Astrocyte (in vitro differentiated cells and primary cell): Measurements from ENCODE around the gene HSF4.

Experiments
- CTCF ChIP-seq: IDR thresholded peaks from 2 replicates; pipeline ENCODE4 v1.5.1; 2011; ENCODE audit warnings: low read depth, mild to moderate bottlenecking, inconsistent platforms, low read length, moderate library complexity; ENCODE audit not compliant: insufficient read depth
- EZH2 ChIP-seq: IDR thresholded peaks from 2 replicates; pipeline ENCODE4 v1.6.1; 2012; ENCODE audit warnings: mild to moderate bottlenecking, low read length, inconsistent platforms; ENCODE audit not compliant: insufficient read depth

DNA sequence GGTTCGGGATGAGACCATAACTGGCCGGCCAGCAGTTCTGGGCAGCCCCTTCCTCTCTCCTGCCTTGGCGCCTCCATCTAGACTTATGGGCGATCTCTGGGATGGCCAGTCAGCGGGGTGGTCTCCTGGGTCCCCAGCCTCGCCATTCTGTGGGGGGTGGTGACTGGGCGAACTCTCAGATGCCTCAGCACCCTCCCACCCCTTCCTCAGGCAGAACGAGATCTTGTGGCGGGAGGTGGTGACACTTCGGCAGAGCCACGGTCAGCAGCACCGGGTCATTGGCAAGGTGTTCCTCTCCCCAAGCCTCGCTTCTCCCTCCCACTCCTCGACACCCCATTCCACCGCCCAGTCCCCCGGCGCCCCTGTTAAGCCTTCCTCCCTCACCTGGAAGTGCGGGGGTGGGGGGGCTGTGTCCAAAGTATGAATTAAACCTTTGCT is 1.6 kb downstream of the HSF4 start:
- no peak for TF ChIP-seq CTCF
- no peak for TF ChIP-seq EZH2
